Adipose tissue (tissue), 3 donors: ENCODE results near the gene ATP10A. TPM values are rescaled to one million over a fixed set of nuclear protein-coding genes. Genes with fewer than 3 reads are reported as not detected.

Source experiments
- H3K27ac ChIP-seq: one replicate; pipeline ENCODE4 v1.5.1; 2013; ENCODE audit warnings: low read depth, low read length
- WGBS, 3 donors: extraction: QIAGEN DNeasy Blood & Tissue Kit; methylation state at CpG; one replicate each; pipeline ENCODE4 v1.1.7; 2013; 5-methylcytosine and 5-hydroxymethylcytosine counted together
- polyA plus RNA-seq, 3 donors: library from polyadenylated mRNA; stranded (reverse); fragments of 200-250 nt; gene quantifications; one replicate each; pipeline ENCODE4 v1.2.3, GENCODE V29; 2013
- donor health status: healthy with polysubstance abuse.
- donor health status: Bipolar disorder and iron deficiency.
- donor health status: healthy.

The ATP10A gene
- polyA plus RNA-seq, 3 donors = 1.0 to 2.8 (median 2.4) TPM

- no peak overlapping the region for H3K27ac ChIP-seq
Observed at GRCh38 chr15:25635191-25635590, 227.9 kb downstream of the ATP10A start.

GRCh38 chr15:25633862-25634261 lies 229.3 kb downstream of the ATP10A start:
- no peak overlapping the region for H3K27ac ChIP-seq
- 38 to 46% (median 45%) methylated on average over 3 of the region's 3 CpGs for WGBS, 3 donors

- WGBS, 3 donors = 45 to 85% (median 81%) methylated on average over 8 of the region's 8 CpGs
- H3K27ac ChIP-seq = no peak overlapping the region
Observed at GRCh38 chr15:25631971-25632370, 231.2 kb downstream of the ATP10A start.
